ENCODE measurements around the gene SLC8A3. TPM values are rescaled to one million over a fixed set of nuclear protein-coding genes. Genes with fewer than 3 reads are reported as not detected.
A peak's percentile ranks its signal among the peaks of the same experiment; 100 is the strongest.

The SLC8A3 gene
- total RNA-seq, 1 experiment from 2014 or later: not detected

GRCh38 chr14:70033116-70033515 lies 155.6 kb downstream of the SLC8A3 start:
- TF ChIP-seq EZH2 (IDR thresholded peaks at IDR 0.05) (no peak), SP1 (IDR thresholded peaks at IDR 0.05; ENCODE audit: low read depth) (no peak), ATF3 (IDR thresholded peaks at IDR 0.05) (no peak), YY1 (IDR thresholded peaks at IDR 0.05; ENCODE audit: extremely low read depth, insufficient replicate concordance, low read depth, low read length) (no peak)
- Histone ChIP-seq H3K4me2 (ENCODE audit: low read length) (no peak overlapping the region), H3K4me3 (replicated peaks in 1 of 2; ENCODE audit: low read depth in 1 of 2, low read length in 2 of 2) (no peak overlapping the region), H4K20me1 (ENCODE audit: insufficient read depth) (no peaks in the 10 kb centered on the region), H3K79me2 (ENCODE audit: insufficient read depth, low read length) (no peaks in the 10 kb centered on the region), H3K27me3 (ENCODE audit: insufficient read depth, low read length) (peaks cover 3% of the 10 kb centered on the region; the same call in 1 of the 2 replicates), H3K9me2 (ENCODE audit: insufficient read depth) (no peaks in the 10 kb centered on the region), H3K36me3 (ENCODE audit: control insufficient read depth in 1 of 2, insufficient read depth in 2 of 2, low read length in 2 of 2) (no peaks in the 10 kb centered on the region), H3K27ac (ENCODE audit: low read depth, low read length) (no peak overlapping the region), H2AFZ (ENCODE audit: low read depth, low read length, poor library complexity, severe bottlenecking) (no peak overlapping the region), H3K9me3 (ENCODE audit: control insufficient read depth in 1 of 2, insufficient read depth in 1 of 2, low read depth in 1 of 2, low read length in 2 of 2) (no peaks in the 10 kb centered on the region), H3K4me1 (ENCODE audit: control insufficient read depth in 1 of 2, insufficient read depth in 2 of 2, low read length in 2 of 2) (peaks cover 7 to 8% of the 10 kb centered on the region in 2 experiments; a peak in 3 of 4 replicates), H3K9ac (ENCODE audit: low read length) (no peak overlapping the region)
- ChIA-PET POLR2A (no interaction called here), RAD21 (ENCODE audit: low non-redundant PET in 1 of 2, low total read pairs in 2 of 2, uncharacterized antibody in 2 of 2, unreplicated experiment in 2 of 2) (no interaction called here), CTCF (no interaction called here)
- DNase-seq (ENCODE audit: low read depth, low spot score): no peak
- no TSS peak for BruUV-seq (replicated peaks)
- intact Hi-C loops (cut with micrococcal nuclease): no loop called here
- no peak for ATAC-seq

- peaks cover 3% of the 10 kb centered on the region; the same call in 1 of the 2 replicates for H3K27me3 ChIP-seq (ENCODE audit: insufficient read depth, low read length)
- H2AFZ ChIP-seq (ENCODE audit: low read depth, low read length, poor library complexity, severe bottlenecking): no peak overlapping the region
- no peak overlapping the region for H3K27ac ChIP-seq (ENCODE audit: low read depth, low read length)
- H3K9me3 ChIP-seq (ENCODE audit: control insufficient read depth in 1 of 2, insufficient read depth in 1 of 2, low read depth in 1 of 2, low read length in 2 of 2): no peaks in the 10 kb centered on the region
- BruUV-seq (replicated peaks): no TSS peak
- no peak overlapping the region for H3K4me3 ChIP-seq (replicated peaks in 1 of 2; ENCODE audit: low read depth in 1 of 2, low read length in 2 of 2)
- CTCF ChIA-PET: interaction anchor here (1.2 kb wide), 1 partner anchor 214 kb away, joined by 4 read pairs; no protein-coding TSS in a partner anchor
- POLR2A ChIA-PET: no interaction called here
- no peaks in the 10 kb centered on the region for H4K20me1 ChIP-seq (ENCODE audit: insufficient read depth)
- H3K79me2 ChIP-seq (ENCODE audit: insufficient read depth, low read length): no peaks in the 10 kb centered on the region
- RAD21 ChIA-PET (ENCODE audit: low non-redundant PET in 1 of 2, low total read pairs in 2 of 2, uncharacterized antibody in 2 of 2, unreplicated experiment in 2 of 2): no interaction called here
- H3K4me1 ChIP-seq (ENCODE audit: control insufficient read depth in 1 of 2, insufficient read depth in 2 of 2, low read length in 2 of 2): peaks cover 7 to 8% of the 10 kb centered on the region in 2 experiments; a peak in 3 of 4 replicates
- ATAC-seq: peak; percentile 54
- H3K4me2 ChIP-seq (ENCODE audit: low read length): peak overlapping the region; percentile 44
- no peak for DNase-seq (ENCODE audit: low read depth, low spot score)
- H3K36me3 ChIP-seq (ENCODE audit: control insufficient read depth in 1 of 2, insufficient read depth in 2 of 2, low read length in 2 of 2): no peaks in the 10 kb centered on the region
- intact Hi-C loops (cut with micrococcal nuclease): no loop called here
- TF ChIP-seq JUND (IDR thresholded peaks at IDR 0.05) (no peak), TCF7L2 (IDR thresholded peaks at IDR 0.05; ENCODE audit: borderline replicate concordance, extremely low read depth, insufficient read depth, insufficient read length) (no peak), FOSL1 (IDR thresholded peaks at IDR 0.05; ENCODE audit: low read depth) (no peak), CEBPB (IDR thresholded peaks at IDR 0.05; ENCODE audit: low read depth) (no peak), EZH2 (IDR thresholded peaks at IDR 0.05) (no peak), POLR2A (IDR thresholded peaks at IDR 0.05; ENCODE audit: borderline replicate concordance, extremely low read depth, insufficient read depth, insufficient read length) (no peak), POLR2AphosphoS5 (IDR thresholded peaks at IDR 0.05; ENCODE audit: low read depth, low read length) (no peak), YY1 (IDR thresholded peaks at IDR 0.05; ENCODE audit: extremely low read depth, insufficient replicate concordance, low read depth, low read length) (no peak), SRF (IDR thresholded peaks at IDR 0.05; ENCODE audit: low read depth) (no peak), EGR1 (IDR thresholded peaks at IDR 0.05; ENCODE audit: low read depth) (no peak), SP1 (IDR thresholded peaks at IDR 0.05; ENCODE audit: low read depth) (no peak), MAX (IDR thresholded peaks at IDR 0.05) (no peak), ELF1 (IDR thresholded peaks at IDR 0.05; ENCODE audit: borderline replicate concordance, low read depth) (no peak), EZH2phosphoT487 (IDR thresholded peaks at IDR 0.05; ENCODE audit: borderline replicate concordance) (no peak), SIN3A (IDR thresholded peaks at IDR 0.05; ENCODE audit: low read depth) (no peak), CTCF (IDR thresholded peaks at IDR 0.05 in 2 of 3, conservative IDR thresholded peaks at IDR 0.05 in 1 of 3; ENCODE audit: borderline replicate concordance in 1 of 3, insufficient read depth in 1 of 3, low read depth in 2 of 3, low read length in 2 of 3) (no peak), ZNF274 (IDR thresholded peaks at IDR 0.05; ENCODE audit: low read depth, low read length) (no peak), CBX3 (IDR thresholded peaks at IDR 0.05; ENCODE audit: low read depth) (no peak)
- no peaks in the 10 kb centered on the region for H3K9me2 ChIP-seq (ENCODE audit: insufficient read depth)
- no peak overlapping the region for H3K9ac ChIP-seq (ENCODE audit: low read length)
Measured at GRCh38 chr14:70032447-70032846, 156.3 kb downstream of the SLC8A3 start.
